ENCODE data around the gene JAG1. TPM values are rescaled to one million over a fixed set of nuclear protein-coding genes. Genes with fewer than 3 reads are reported as not detected.

The JAG1 gene
- total and polyA plus RNA-seq, 9 of the 15 experiments (the other 6 are each of a cell fraction or from before 2014, with no cell fraction given), result 0.04 to 0.40 (median 0.07) TPM

GRCh38 chr20:10611357-10611756 lies 62.4 kb downstream of the JAG1 start:
- POLR2A ChIA-PET, result no interaction called here
- DNase-seq (ENCODE audit: extremely low read depth in 1 of 4, low spot score in 3 of 4), result peak; percentile 8 to 18 (median 14)

More at GRCh38 chr20:10611357-10611756, 62.4 kb downstream of the JAG1 start:
- in situ Hi-C loops (cut with MboI) (no loop called here), intact Hi-C loops (cut with micrococcal nuclease) (no loop called here)
- Histone ChIP-seq H3K79me2 (ENCODE audit: control insufficient read depth, insufficient read depth, low read length) (no peaks in the 10 kb centered on the region), H2AFZ (ENCODE audit: low read depth, low read length) (no peak overlapping the region), H3K9me1 (ENCODE audit: control insufficient read depth, insufficient read depth, low read length) (no peaks in the 10 kb centered on the region), H3K9me3 (replicated peaks; ENCODE audit: control insufficient read depth, insufficient read depth, low read depth, low read length) (no peaks in the 10 kb centered on the region), H3K4me2 (ENCODE audit: insufficient read depth, low read length) (no peak overlapping the region), H4K20me1 (replicated peaks; ENCODE audit: control insufficient read depth, insufficient read depth, low read length) (no peaks in the 10 kb centered on the region), H3K9ac (ENCODE audit: insufficient read depth in 1 of 2, low read depth in 2 of 2, low read length in 2 of 2) (no peak overlapping the region), H3K36me3 (ENCODE audit: control insufficient read depth, insufficient read depth, low read length) (no peaks in the 10 kb centered on the region), H3K27ac (ENCODE audit: extremely low read depth, low read depth, low read length) (no peak overlapping the region), H3K4me1 (replicated peaks in 1 of 2; ENCODE audit: control insufficient read depth in 2 of 2, insufficient read depth in 2 of 2, low read length in 2 of 2) (no peaks in the 10 kb centered on the region; a peak in 1 of 5 replicates), H3K4me3 (no peak overlapping the region), H3K27me3 (ENCODE audit: control insufficient read depth in 2 of 2, insufficient read depth in 2 of 2, low read length in 2 of 2) (no peaks in the 10 kb centered on the region)
- 33% methylated on average over 1 of the region's 1 CpG for WGBS (ENCODE audit: insufficient coverage, low coverage, missing lambda C conversion rate)
- CTCF ChIA-PET (ENCODE audit: low intra/inter-chr PET ratio), result no interaction called here
- FAIRE-seq (no peak), ATAC-seq (peak; percentile 77; the same call in 2 of the 3 replicates)
- no TSS peak for BruUV-seq (replicated peaks)
- no peak for TF ChIP-seq ZNF766 (CRISPR knock-in tag; conservative IDR thresholded peaks at IDR 0.05)
- TF ChIP-seq TAF15 (IDR thresholded peaks at IDR 0.05; ENCODE audit: low read depth, low read length), result no peak
- TF ChIP-seq MIER1 (IDR thresholded peaks at IDR 0.05; ENCODE audit: low read depth), result no peak
- TF ChIP-seq CTCF (IDR thresholded peaks at IDR 0.05 in 2 of 3, conservative IDR thresholded peaks at IDR 0.05 in 1 of 3; ENCODE audit: insufficient read depth in 2 of 3, low read depth in 1 of 3, low read length in 3 of 3), result peak; percentile 21 to 41 (median 28); a peak in 4 of 6 replicates
- no peak for TF ChIP-seq ZNF384 (IDR thresholded peaks at IDR 0.05; ENCODE audit: low read depth, low read length)
- no peak for TF ChIP-seq RBM39 (optimal IDR thresholded peaks at IDR 0.05; ENCODE audit: low read depth, low read length)
- TF ChIP-seq THRAP3 (IDR thresholded peaks at IDR 0.05; ENCODE audit: borderline replicate concordance), result no peak
- no peak for TF ChIP-seq PYGO2 (tag; IDR thresholded peaks at IDR 0.05)
- no peak for TF ChIP-seq STAT5A (IDR thresholded peaks at IDR 0.05; ENCODE audit: borderline replicate concordance, low read length)
- TF ChIP-seq MTA1 (IDR thresholded peaks at IDR 0.05; ENCODE audit: borderline replicate concordance), result no peak
- 0 out of 2 replicates have a peak, but pooled peaks have one; percentile 7 for TF ChIP-seq ZNF184 (CRISPR knock-in tag; IDR thresholded peaks at IDR 0.05)
- TF ChIP-seq RAD21 (CRISPR knock-in tag; conservative IDR thresholded peaks at IDR 0.05 in 1 of 2, IDR thresholded peaks at IDR 0.05 in 1 of 2), result peak in 1 of 2 experiments; percentile 30; a peak in 1 of 4 replicates
- TF ChIP-seq XRCC4 (IDR thresholded peaks at IDR 0.05; ENCODE audit: extremely low read depth, insufficient read depth, insufficient read length), result no peak

Measured in K562 (cell line).